Thoracic aorta (tissue), 2 donors: ENCODE measurements around the gene PSMA5. TPM values are rescaled to one million over a fixed set of nuclear protein-coding genes. Genes with fewer than 3 reads are reported as not detected.
"Not testable (repeated sequence)": the region's sequence is repeated elsewhere in the genome, so short reads cannot be mapped to it uniquely, and the experiment has no call there.

Source experiments
- ATAC-seq: fragments of 150-250 bp; one replicate; pipeline ENCODE4 v1.8.0; 2017; ENCODE audit warnings: low read depth; ENCODE audit not compliant: insufficient number of reproducible peaks, low FRiP score
- DNase-seq: peaks from one replicate; pipeline ENCODE4 v3.0.0-alpha.2; 2020; ENCODE audit warnings: low spot score
- H3K27ac ChIP-seq, 2 donors: fragments of 200-600 bp; sonication (generic); 1 replicate in 1 of 2; 2 replicates in 1 of 2; pipeline ENCODE4 v1.5.1; 2016; ENCODE audit warnings: mild to moderate bottlenecking in 2 of 2, moderate library complexity in 2 of 2
- H3K27me3 ChIP-seq: fragments of 200-600 bp; sonication (generic); replicated peaks from 2 replicates; pipeline ENCODE4 v1.6.0; 2016; ENCODE audit warnings: mild to moderate bottlenecking; ENCODE audit not compliant: insufficient read depth
- H3K36me3 ChIP-seq: fragments of 200-600 bp; sonication (generic); one replicate; pipeline ENCODE4 v1.5.1; 2016
- H3K4me1 ChIP-seq, 2 donors: fragments of 200-600 bp; sonication (generic); 1 replicate in 1 of 2; 2 replicates in 1 of 2; pipeline versions ENCODE4 v1.5.1 to v1.6.0; 2016; ENCODE audit warnings: low read depth in 2 of 2, mild to moderate bottlenecking in 1 of 2; ENCODE audit not compliant: control insufficient read depth in 1 of 2
- H3K4me3 ChIP-seq: fragments of 200-600 bp; sonication (generic); 2 replicates; pipeline ENCODE4 v1.5.1; 2016; ENCODE audit warnings: mild to moderate bottlenecking
- H3K9me3 ChIP-seq: fragments of 200-600 bp; sonication (generic); 2 replicates; pipeline ENCODE4 v1.5.1; 2016
- CTCF ChIP-seq: fragments of 200-600 bp; sonication (generic); IDR thresholded peaks from one replicate; pipeline ENCODE4 v1.5.1; 2019; ENCODE audit warnings: antibody characterized with exemption
- total RNA-seq, 2 donors: library from RNA; depleted of rRNA; stranded (reverse); fragments of >200 nt; gene quantifications; one replicate each; pipeline versions ENCODE4 v1.1.0 to v1.2.3, GENCODE V29; 2016

The PSMA5 gene
- total RNA-seq, 2 donors from 2014 or later: 17.3 to 20.1 TPM

GRCh38 chr1:109466125-109466451, 39.8 kb upstream of the PSMA5 start:
- H3K27ac ChIP-seq: peak overlapping the region; percentile 51 to 62
- no peak for TF ChIP-seq CTCF
- peak overlapping the region; percentile 84 for H3K4me3 ChIP-seq
- no peaks in the 10 kb centered on the region for H3K36me3 ChIP-seq
- no peak for ATAC-seq
- peaks cover 0 to 11% of the 10 kb centered on the region in 2 donors for H3K4me1 ChIP-seq
- no peak for DNase-seq
- H3K27me3 ChIP-seq: no peaks in the 10 kb centered on the region
- H3K9me3 ChIP-seq: no peaks in the 10 kb centered on the region

DNA sequence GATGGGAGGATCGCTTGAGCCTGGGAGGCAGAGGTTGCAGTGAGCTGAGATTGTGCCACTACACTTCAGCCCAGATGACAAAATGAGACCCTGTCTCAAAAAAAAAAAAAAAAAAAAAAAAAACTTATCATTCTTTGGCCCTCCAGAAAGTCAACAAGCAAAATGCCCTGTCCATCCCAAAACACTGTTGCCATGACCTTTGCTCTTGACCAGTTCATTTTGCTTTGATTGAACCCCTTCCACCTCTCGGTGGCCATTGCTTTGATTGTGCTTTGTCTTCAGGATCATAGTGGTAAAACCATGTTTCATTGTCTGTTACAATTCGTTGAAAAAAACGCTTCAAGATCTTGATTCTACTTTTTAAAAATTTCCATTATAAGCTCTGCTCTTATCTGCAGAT, 31.6 kb upstream of the PSMA5 start:
- DNase-seq (no peak), ATAC-seq (no peak)
- H3K27me3 ChIP-seq: no peaks in the 10 kb centered on the region
- no peaks in the 10 kb centered on the region for H3K36me3 ChIP-seq
- TF ChIP-seq CTCF: no peak
- no peak overlapping the region for H3K27ac ChIP-seq
- no peaks in the 10 kb centered on the region for H3K4me1 ChIP-seq
- H3K9me3 ChIP-seq: no peaks in the 10 kb centered on the region
- H3K4me3 ChIP-seq: no peak overlapping the region

DNA sequence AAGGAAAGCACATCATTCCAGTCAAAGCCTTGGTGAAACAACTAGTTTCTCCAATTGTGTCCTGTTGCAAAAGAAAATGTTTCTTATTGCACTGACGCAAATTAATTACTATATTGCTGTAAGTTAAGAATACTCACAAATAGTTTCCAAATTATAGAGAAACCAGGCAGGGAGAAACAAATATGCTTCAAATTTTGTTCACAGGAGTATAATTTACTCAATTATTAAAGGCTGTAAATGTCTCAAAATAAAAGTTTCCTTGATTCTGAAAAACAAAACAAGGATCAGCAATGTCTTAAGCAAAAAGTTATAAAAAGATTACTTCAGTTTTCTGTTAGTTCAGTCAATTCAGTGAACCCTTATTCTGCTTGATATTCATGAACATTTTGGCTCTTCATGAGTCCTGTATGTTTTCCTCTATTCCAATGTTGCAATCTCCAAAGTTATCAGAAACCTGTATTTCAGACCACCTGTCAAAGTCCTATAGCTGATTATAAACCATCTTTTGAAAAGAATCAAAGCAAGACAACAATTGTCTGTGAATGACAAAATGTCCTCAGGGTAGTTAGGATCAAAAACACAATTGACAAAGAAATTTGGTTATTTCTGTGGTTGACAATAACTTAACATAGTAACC, 28.4 kb upstream of the PSMA5 start:
- H3K9me3 ChIP-seq: no peaks in the 10 kb centered on the region
- H3K4me1 ChIP-seq: no peaks in the 10 kb centered on the region
- no peak for DNase-seq
- H3K4me3 ChIP-seq: no peak overlapping the region
- no peaks in the 10 kb centered on the region for H3K27me3 ChIP-seq
- H3K36me3 ChIP-seq: no peaks in the 10 kb centered on the region
- ATAC-seq: no peak
- no peak overlapping the region for H3K27ac ChIP-seq
- TF ChIP-seq CTCF: no peak

DNA sequence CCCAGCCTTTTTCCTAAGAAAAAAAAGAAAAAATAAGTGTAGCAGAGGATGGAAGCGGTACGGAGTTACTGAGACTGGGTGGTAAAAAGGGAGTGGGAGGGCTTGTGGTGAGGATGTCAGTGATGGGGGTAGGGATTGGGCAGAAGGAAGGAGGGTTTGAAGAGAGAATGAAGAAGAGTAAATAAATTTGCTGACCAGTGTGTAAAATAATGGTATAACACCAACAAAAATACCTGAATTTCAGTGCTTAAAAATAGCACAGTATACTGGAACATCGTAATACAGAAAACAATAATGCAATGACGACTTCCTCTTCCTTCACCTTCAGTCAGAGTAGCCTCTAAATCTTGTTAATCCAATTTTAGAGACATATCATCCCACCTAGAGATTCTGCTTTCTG, 21.3 kb upstream of the PSMA5 start:
- DNase-seq: no peak
- Histone ChIP-seq H3K27ac (no peak overlapping the region), H3K36me3 (no peaks in the 10 kb centered on the region), H3K9me3 (no peaks in the 10 kb centered on the region), H3K4me1 (no peaks in the 10 kb centered on the region), H3K27me3 (no peaks in the 10 kb centered on the region), H3K4me3 (no peak overlapping the region)
- no peak for ATAC-seq
- TF ChIP-seq CTCF: no peak

DNA sequence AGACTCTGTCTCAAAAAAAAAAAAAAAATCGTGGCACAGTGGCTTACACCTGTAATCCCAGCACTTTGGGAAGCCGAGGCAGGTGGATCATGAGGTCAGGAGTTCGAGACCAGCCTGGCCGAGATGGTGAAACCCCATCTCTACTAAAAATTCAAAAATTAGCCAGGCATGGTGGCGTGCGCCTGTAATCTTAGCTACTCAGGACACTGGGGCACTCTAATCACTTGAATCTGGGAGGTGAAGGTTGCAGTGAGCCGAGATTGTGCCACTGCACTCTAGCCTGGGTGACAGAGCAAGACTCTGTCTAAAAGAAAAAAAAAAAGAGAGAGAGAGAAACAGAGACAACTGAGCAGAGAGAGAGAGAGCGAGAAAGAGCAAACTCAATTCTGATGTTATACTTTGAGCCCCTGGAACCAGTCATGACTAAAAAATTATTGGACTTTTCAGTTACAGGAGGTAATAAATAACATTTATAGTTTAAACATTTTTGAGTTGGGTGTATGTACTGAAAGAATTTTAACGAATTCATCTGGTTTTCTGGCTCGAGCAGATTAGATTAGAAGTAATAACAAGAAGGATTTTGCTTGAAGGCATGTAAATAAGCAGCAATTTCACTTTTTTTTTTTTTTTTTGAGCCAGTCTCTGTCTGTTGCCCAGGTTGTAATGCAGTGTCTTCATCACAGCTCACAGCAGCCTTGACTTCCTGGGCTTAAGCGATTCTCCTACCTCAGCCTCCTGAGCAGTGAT, 19.9 kb upstream of the PSMA5 start:
- H3K4me3 ChIP-seq, H3K27ac ChIP-seq, H3K36me3 ChIP-seq, ATAC-seq, H3K9me3 ChIP-seq, DNase-seq, H3K4me1 ChIP-seq, H3K27me3 ChIP-seq: not testable (repeated sequence)
